Activated CD4-positive, alpha-beta T cell treated with anti-CD3 and anti-CD28 coated beads, Interleukin-2, amount 50 U/mL, for 24 hours (primary cell): Measurements from ENCODE around the gene ZNF518B.
A peak's percentile ranks its signal among the peaks of the same experiment; 100 is the strongest.
"Not testable (repeated sequence)": the region's sequence is repeated elsewhere in the genome, so short reads cannot be mapped to it uniquely, and the experiment has no call there.

ENCODE experiments used
- DNase-seq, 2 donors: peaks; one replicate each; pipeline ENCODE4 v3.0.0-alpha.2; 2020; ENCODE audit warnings: low read depth in 1 of 2, low spot score in 1 of 2

Gene ZNF518B

DNA sequence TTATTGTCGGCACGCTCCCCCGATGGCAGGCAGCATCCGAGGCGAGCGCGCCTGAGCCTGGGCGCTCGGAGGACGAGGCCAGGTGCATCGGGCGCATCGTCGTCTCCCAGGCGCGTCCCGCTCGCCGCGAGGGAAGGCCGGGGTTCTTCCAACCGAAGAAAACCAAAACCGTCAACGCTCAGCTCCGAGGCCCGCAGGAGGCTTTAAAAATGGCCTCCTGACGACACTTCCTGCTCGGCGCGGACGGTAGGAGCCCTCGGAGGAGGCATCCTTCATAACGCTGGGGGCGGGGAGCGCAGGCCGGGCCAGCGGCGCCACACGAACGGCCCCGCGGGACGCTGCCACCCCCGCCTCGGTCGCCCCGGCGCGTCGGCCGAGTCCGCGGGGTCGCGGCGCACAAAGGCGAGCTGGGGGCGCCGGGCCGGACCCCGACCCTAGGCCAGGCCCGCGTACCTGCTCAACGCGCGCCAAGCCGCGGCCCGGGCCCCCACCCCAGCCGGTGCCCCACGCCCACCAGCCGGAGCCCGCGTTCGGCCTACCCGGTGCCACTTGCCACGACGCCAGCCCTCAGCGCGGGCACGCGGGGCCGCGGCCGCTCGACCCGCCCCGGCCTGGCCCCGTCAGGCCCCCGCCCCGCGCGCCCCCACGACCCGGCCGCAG lies 501 bp downstream of the ZNF518B start:
- peak; percentile 18 to 35 for DNase-seq

DNA sequence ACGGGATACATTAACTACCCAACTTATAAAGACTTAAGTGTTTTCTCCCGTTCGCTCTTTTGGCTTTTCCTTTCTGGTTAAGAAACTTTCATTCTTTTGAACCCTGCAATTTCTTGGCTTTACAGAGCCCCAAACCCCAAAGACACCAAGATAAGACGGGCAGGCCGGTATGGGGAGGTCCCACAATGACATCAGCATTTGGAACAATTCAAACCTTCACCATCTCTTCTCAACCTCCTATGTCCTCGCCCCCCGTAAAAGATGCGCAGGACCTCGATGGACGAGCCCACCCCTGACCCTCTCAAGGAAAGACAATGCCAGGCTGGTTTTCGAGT lies 999 bp downstream of the ZNF518B start:
- no peak for DNase-seq

- no peak for DNase-seq
Measured at GRCh38 chr4:10455133-10455532, 2.1 kb downstream of the ZNF518B start.

DNA sequence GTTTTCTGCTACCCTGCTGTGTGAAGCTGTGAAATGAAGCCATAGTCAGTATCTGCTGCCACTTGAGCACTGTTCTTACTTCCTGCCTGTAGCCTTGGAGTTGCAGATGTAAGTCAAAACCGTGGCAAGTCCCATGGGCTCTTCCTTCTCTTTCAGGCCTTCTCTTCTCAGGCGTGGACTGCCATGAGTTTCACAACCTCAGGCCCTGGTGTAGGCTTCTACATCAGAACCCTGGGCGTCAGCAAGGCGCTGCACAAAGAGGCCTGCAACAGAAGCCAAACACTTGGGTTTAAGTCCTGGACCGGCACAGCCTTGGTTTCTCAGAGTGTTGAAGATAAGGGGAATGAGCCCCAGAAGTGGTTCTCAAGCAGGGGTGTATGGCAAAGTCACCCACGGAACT lies 2.5 kb downstream of the ZNF518B start:
- DNase-seq = no peak

- no peak for DNase-seq
Measured at GRCh38 chr4:10454121-10454520, 3.1 kb downstream of the ZNF518B start.

GRCh38 chr4:10448991-10449390 lies 8.2 kb downstream of the ZNF518B start:
- DNase-seq = no peak

DNA sequence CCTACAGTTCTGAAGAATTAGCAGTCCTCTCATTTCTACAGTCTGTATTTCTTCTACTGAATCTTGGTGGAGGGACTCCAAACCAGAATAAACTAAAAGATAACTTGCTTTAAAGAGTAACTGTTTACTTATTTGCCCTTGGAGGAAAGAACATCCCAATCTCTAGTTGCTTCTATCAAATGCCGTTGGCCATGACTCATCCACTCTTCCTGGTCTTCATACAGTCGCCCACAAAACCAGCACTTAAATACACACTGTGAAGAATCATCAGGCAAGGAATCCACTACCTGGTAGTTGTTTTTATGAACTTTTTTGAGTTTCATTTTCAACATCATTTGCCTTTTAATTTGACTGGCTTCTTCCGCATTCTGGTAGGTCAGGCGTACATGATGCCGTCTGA lies 14.2 kb downstream of the ZNF518B start:
- no peak for DNase-seq

DNA sequence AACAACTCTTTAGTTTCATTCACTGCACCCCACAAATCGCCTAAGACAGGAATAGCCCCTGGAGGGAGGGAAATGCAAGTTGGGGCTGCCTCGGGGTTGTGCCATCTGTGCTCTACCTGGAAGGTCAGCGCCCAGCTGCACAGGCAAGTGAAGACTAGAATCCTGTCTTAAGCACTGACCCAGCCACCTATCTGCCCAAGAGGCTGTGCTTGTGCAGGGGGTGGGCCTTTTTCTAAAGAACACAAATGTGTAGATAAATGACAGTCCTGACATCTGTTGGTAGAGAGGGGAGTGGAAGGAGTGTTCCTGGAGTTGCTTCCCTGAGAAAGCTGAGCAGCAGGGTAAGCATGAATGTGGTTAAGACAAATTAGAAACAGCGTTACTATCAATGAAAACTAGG lies 15.7 kb downstream of the ZNF518B start:
- no peak for DNase-seq

- no peak for DNase-seq
Measured at GRCh38 chr4:10438924-10439323, 18.3 kb downstream of the ZNF518B start.

GRCh38 chr4:10437735-10438134 lies 19.5 kb downstream of the ZNF518B start:
- DNase-seq = no peak

- DNase-seq = not testable (repeated sequence)
Measured at GRCh38 chr4:10427680-10428079, 29.5 kb downstream of the ZNF518B start.

- no peak for DNase-seq
Measured at GRCh38 chr4:10421344-10422055, 35.7 kb downstream of the ZNF518B start.

GRCh38 chr4:10417740-10418139 lies 39.5 kb downstream of the ZNF518B start:
- no peak for DNase-seq

GRCh38 chr4:10416441-10416840 lies 40.8 kb downstream of the ZNF518B start:
- no peak for DNase-seq

DNA sequence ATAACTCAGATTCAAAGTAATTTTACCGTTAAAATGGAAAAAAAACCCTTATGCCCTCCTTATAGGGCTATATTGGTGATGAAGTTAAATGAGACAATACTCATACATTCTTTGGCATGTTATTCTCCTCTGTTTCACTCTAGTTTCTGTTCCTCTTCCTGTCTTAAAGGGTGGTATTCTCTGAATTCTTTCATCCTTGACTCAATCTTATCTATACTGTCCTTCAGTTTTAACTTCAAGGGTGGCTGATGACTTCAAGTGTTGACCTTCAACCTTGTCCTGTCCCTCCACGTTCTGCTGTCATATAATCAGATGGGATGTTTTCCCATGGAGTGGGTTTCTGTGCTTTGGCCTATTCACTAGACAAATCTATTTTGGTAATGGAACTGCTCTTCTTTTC lies 44.0 kb downstream of the ZNF518B start:
- DNase-seq = no peak

GRCh38 chr4:10405672-10406071 lies 51.6 kb downstream of the ZNF518B start:
- DNase-seq = no peak

DNA sequence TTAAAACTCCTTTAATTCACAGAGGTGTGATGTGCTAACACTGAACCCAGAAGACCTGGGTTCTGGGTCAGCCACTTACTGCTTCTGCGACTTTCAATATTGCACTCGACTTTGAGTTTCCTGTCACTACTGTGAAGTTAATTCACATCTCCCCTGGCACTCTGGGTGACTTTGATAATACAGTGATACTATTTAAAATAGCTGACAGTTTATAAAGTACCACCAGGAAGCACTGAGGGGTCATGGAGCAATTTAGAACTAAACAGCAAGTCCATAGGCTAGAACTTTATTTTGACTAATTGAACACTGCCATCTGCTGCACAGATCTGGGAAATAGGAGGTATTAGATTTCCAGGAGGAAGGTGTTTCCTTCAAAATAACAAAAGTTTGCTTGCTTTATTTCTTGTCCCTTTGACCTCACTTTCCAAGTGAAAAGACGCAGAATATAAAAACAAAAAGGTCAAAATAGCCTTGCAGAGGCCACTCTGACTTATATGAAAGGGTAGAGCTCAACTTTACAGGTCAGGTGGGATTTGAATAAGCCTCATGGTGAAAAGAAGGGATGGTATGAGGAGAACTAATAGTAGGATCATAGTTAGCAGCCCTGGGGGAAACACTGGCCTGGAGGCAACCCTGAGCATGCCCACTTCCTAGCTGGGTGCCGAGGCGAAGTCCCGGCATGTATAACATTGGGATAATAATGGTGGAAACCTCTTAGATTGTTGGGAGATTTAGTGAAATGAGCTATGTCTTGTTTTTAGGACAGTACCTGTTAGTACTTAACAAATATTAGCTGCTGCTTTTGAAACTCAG lies 53.4 kb downstream of the ZNF518B start:
- DNase-seq = no peak

DNA sequence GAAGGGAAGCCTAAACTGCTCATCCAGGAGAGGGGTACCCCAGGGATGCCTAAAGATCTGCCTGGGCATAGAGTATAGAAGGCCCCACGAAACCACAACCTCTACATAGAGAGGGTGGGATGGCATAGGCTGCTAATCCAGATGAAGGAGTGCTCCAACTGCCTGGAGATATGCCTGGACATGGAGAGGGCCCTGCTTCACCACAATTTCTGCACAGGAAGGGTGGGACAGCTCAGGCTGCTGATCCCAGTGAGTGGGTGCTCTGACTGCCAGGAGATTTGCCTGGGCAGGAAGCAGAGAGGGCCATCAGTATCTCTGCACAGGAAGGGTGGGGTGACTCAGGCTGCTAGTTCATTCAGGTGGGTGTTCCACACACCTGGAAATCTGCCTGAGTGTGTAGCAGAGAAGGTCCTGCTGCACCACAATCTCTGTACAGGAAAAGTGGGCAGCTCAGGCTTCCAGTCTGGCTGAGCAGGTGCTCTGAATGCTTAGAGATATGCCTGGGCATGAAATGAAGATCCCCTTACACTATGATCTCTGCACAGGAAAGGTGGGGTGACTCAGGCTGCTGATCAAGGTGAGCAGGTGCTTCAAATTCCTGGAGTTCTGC lies 61.1 kb downstream of the ZNF518B start:
- DNase-seq = no peak
